Liver (tissue), 9 donors: ENCODE measurements around the gene OR7G1. TPM values are rescaled to one million over a fixed set of nuclear protein-coding genes. Genes with fewer than 3 reads are reported as not detected.

Experiments
- DNase-seq: peaks from one replicate; pipeline ENCODE4 v3.0.0-alpha.2; 2017; ENCODE audit warnings: low spot score
- H3K27ac ChIP-seq, 2 donors: one replicate each; pipeline ENCODE4 v1.7.0; 2013; ENCODE audit warnings: inconsistent platforms in 2 of 2, low read length in 2 of 2, control low read depth in 1 of 2, low read depth in 1 of 2, mild to moderate bottlenecking in 1 of 2
- H3K27me3 ChIP-seq, 4 donors: one replicate each; pipeline versions ENCODE4 v1.6.1 to v1.7.0; 2013; ENCODE audit warnings: low read length in 3 of 4, inconsistent platforms in 1 of 4, mild to moderate bottlenecking in 1 of 4, moderate library complexity in 1 of 4; ENCODE audit not compliant: control insufficient read depth in 4 of 4, insufficient read depth in 4 of 4
- H3K36me3 ChIP-seq, 4 donors: one replicate each; pipeline versions ENCODE4 v1.6.1 to v1.7.0; 2013; ENCODE audit warnings: low read length in 3 of 4, mild to moderate bottlenecking in 3 of 4, low read depth in 1 of 4, moderate library complexity in 1 of 4; ENCODE audit not compliant: control insufficient read depth in 4 of 4, insufficient read depth in 3 of 4
- H3K4me1 ChIP-seq, 4 donors: one replicate each; pipeline versions ENCODE4 v1.6.1 to v1.7.0; 2013; ENCODE audit warnings: low read length in 3 of 4, mild to moderate bottlenecking in 3 of 4, moderate library complexity in 1 of 4; ENCODE audit not compliant: control insufficient read depth in 4 of 4, insufficient read depth in 4 of 4
- H3K4me3 ChIP-seq, 3 donors: one replicate each; pipeline versions ENCODE4 v1.6.1 to v1.7.0; 2013; ENCODE audit warnings: low read length in 3 of 3, control low read depth in 1 of 3, low read depth in 1 of 3, mild to moderate bottlenecking in 1 of 3
- H3K9ac ChIP-seq, 2 donors: one replicate each; pipeline ENCODE4 v1.7.0; 2013; ENCODE audit warnings: low read length in 2 of 2, mild to moderate bottlenecking in 2 of 2, moderate library complexity in 2 of 2, control low read depth in 1 of 2, low read depth in 1 of 2
- H3K9me3 ChIP-seq, 4 donors: one replicate each; pipeline versions ENCODE4 v1.6.1 to v1.7.0; 2013; ENCODE audit warnings: low read length in 3 of 4; ENCODE audit not compliant: control insufficient read depth in 4 of 4
- EGR1 ChIP-seq, 2 donors: IDR thresholded peaks; 2 replicates each; pipeline ENCODE4 v1.6.1; 2016 to 2018; ENCODE audit warnings: antibody characterized with exemption in 2 of 2, low read depth in 2 of 2
- FOXA1 ChIP-seq: IDR thresholded peaks from 2 replicates; pipeline ENCODE4 v1.6.1; 2016; ENCODE audit warnings: antibody characterized with exemption
- FOXA2 ChIP-seq: IDR thresholded peaks from 2 replicates; pipeline ENCODE4 v1.6.1; 2016; ENCODE audit warnings: antibody characterized with exemption
- GABPA ChIP-seq, 2 donors: IDR thresholded peaks in 1 of 2; conservative IDR thresholded peaks in 1 of 2; 2 replicates each; pipeline ENCODE4 v1.6.1; 2016; ENCODE audit warnings: antibody characterized with exemption in 2 of 2, mild to moderate bottlenecking in 1 of 2, moderate library complexity in 1 of 2
- HNF4A ChIP-seq, 2 donors: conservative IDR thresholded peaks; 2 replicates each; pipeline ENCODE4 v1.6.1; 2016; ENCODE audit warnings: antibody characterized with exemption in 2 of 2, mild to moderate bottlenecking in 2 of 2
- HNF4G ChIP-seq: IDR thresholded peaks from 2 replicates; pipeline ENCODE4 v1.6.1; 2016; ENCODE audit warnings: antibody characterized with exemption
- JUND ChIP-seq, 2 donors: IDR thresholded peaks; 2 replicates each; pipeline ENCODE4 v1.6.1; 2016; ENCODE audit warnings: antibody characterized with exemption in 2 of 2
- NR2F2 ChIP-seq: IDR thresholded peaks from 2 replicates; pipeline ENCODE4 v1.6.1; 2016; ENCODE audit warnings: antibody characterized with exemption
- RAD21 ChIP-seq, 2 donors: IDR thresholded peaks; 2 replicates each; pipeline ENCODE4 v1.6.1; 2016; ENCODE audit warnings: antibody characterized with exemption in 2 of 2, mild to moderate bottlenecking in 2 of 2
- RXRA ChIP-seq, 2 donors: IDR thresholded peaks; 2 replicates each; pipeline ENCODE4 v1.6.1; 2017 to 2018; ENCODE audit warnings: antibody characterized with exemption in 2 of 2, mild to moderate bottlenecking in 1 of 2
- SP1 ChIP-seq: IDR thresholded peaks from 2 replicates; pipeline ENCODE4 v1.6.1; 2018; ENCODE audit warnings: antibody characterized with exemption, mild to moderate bottlenecking
- TAF1 ChIP-seq: conservative IDR thresholded peaks from 2 replicates; pipeline ENCODE4 v1.6.1; 2016; ENCODE audit warnings: antibody characterized with exemption, mild to moderate bottlenecking
- YY1 ChIP-seq: IDR thresholded peaks from 2 replicates; pipeline ENCODE4 v1.6.1; 2016; ENCODE audit warnings: antibody characterized with exemption, mild to moderate bottlenecking
- WGBS: extraction: QIAGEN DNeasy Blood & Tissue Kit; methylation state at CpG from one replicate; pipeline ENCODE4 v1.1.7; 2013; 5-methylcytosine and 5-hydroxymethylcytosine counted together
- polyA plus RNA-seq, 2 donors: library from polyadenylated mRNA; stranded (reverse) in 1 of 2; unstranded in 1 of 2; fragments of 200-250 nt in 1 of 2; fragments of >200 nt in 1 of 2; fragmentation: Nextera tagmentation in 1 of 2; extraction: Ambion mirVana in 1 of 2; gene quantifications; one replicate each; pipeline versions ENCODE4 v1.2.1 to v1.2.3, GENCODE V29; 2013 to 2015
- total RNA-seq, 2 donors: library from RNA; depleted of rRNA; stranded (reverse); fragments of >200 nt; gene quantifications; one replicate each; pipeline ENCODE4 v1.2.3, GENCODE V29; 2014
- TF ChIP-seq, protein P1 (sequence below): IDR thresholded peaks from 2 replicates; pipeline ENCODE4 v1.6.1; 2016; ENCODE audit warnings: antibody characterized with exemption, mild to moderate bottlenecking
- TF ChIP-seq, protein P2 (sequence below): fragments of 150-350 bp; IDR thresholded peaks from 2 replicates; pipeline ENCODE4 v1.5.1; 2017; ENCODE audit warnings: improper control_type of control experiment, low read depth, low read length; ENCODE audit not compliant: missing input control
- TF ChIP-seq, protein P3 (sequence below): IDR thresholded peaks from 2 replicates; pipeline ENCODE4 v1.6.1; 2016; ENCODE audit warnings: antibody characterized with exemption
- TF ChIP-seq, protein P4 (sequence below): IDR thresholded peaks from 2 replicates; pipeline ENCODE4 v1.6.1; 2016; ENCODE audit warnings: antibody characterized with exemption
- TF ChIP-seq, protein P5 (sequence below): IDR thresholded peaks from 2 replicates; pipeline ENCODE4 v1.6.1; 2016; ENCODE audit warnings: antibody characterized with exemption
- donor health status: healthy.
- donor health status: healthy.
- donor health status: healthy.
- donor health status: healthy.
- donor health status: healthy.

OR7G1 gene
- total and polyA plus RNA-seq, 4 donors: not detected

DNA sequence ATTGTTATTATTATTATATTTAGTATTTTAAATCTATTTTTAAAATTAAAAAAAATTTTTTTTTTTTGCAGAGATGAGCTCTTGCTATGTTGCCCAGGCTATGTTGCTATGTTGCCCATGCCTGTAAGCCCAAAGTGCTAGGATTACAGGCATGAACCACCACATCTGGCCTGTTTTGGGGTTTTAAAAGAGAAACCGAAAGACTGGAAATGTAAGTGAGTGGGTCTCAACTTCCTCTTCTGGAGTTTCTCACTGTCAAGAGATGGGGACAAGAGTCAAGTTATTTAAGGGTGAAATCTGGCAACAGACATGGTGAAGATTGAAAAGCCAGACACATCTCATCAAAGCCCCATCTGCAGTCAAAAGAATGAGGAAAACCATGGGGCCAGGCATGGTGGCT, 15.4 kb upstream of the OR7G1 start:
- 64% methylated on average over 1 of the region's 1 CpG for WGBS
- DNase-seq: no peak
- Histone ChIP-seq H3K4me3 (no peak overlapping the region), H3K27ac (no peak overlapping the region), H3K9ac (no peak overlapping the region), H3K36me3 (no peaks in the 10 kb centered on the region), H3K27me3 (peaks cover 0 to 3% (median 0%) of the 10 kb centered on the region in 4 donors), H3K4me1 (peaks cover 0 to 1% (median 0%) of the 10 kb centered on the region in 4 donors), H3K9me3 (no peaks in the 10 kb centered on the region)
- no peak for TF ChIP-seq RAD21 (IDR thresholded peaks at IDR 0.05)
- TF ChIP-seq JUND (IDR thresholded peaks at IDR 0.05): no peak
- TF ChIP-seq, protein P1, sequence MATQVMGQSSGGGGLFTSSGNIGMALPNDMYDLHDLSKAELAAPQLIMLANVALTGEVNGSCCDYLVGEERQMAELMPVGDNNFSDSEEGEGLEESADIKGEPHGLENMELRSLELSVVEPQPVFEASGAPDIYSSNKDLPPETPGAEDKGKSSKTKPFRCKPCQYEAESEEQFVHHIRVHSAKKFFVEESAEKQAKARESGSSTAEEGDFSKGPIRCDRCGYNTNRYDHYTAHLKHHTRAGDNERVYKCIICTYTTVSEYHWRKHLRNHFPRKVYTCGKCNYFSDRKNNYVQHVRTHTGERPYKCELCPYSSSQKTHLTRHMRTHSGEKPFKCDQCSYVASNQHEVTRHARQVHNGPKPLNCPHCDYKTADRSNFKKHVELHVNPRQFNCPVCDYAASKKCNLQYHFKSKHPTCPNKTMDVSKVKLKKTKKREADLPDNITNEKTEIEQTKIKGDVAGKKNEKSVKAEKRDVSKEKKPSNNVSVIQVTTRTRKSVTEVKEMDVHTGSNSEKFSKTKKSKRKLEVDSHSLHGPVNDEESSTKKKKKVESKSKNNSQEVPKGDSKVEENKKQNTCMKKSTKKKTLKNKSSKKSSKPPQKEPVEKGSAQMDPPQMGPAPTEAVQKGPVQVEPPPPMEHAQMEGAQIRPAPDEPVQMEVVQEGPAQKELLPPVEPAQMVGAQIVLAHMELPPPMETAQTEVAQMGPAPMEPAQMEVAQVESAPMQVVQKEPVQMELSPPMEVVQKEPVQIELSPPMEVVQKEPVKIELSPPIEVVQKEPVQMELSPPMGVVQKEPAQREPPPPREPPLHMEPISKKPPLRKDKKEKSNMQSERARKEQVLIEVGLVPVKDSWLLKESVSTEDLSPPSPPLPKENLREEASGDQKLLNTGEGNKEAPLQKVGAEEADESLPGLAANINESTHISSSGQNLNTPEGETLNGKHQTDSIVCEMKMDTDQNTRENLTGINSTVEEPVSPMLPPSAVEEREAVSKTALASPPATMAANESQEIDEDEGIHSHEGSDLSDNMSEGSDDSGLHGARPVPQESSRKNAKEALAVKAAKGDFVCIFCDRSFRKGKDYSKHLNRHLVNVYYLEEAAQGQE: no peak
- TF ChIP-seq, protein P2, sequence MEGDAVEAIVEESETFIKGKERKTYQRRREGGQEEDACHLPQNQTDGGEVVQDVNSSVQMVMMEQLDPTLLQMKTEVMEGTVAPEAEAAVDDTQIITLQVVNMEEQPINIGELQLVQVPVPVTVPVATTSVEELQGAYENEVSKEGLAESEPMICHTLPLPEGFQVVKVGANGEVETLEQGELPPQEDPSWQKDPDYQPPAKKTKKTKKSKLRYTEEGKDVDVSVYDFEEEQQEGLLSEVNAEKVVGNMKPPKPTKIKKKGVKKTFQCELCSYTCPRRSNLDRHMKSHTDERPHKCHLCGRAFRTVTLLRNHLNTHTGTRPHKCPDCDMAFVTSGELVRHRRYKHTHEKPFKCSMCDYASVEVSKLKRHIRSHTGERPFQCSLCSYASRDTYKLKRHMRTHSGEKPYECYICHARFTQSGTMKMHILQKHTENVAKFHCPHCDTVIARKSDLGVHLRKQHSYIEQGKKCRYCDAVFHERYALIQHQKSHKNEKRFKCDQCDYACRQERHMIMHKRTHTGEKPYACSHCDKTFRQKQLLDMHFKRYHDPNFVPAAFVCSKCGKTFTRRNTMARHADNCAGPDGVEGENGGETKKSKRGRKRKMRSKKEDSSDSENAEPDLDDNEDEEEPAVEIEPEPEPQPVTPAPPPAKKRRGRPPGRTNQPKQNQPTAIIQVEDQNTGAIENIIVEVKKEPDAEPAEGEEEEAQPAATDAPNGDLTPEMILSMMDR: no peak
- TF ChIP-seq, protein P3, sequence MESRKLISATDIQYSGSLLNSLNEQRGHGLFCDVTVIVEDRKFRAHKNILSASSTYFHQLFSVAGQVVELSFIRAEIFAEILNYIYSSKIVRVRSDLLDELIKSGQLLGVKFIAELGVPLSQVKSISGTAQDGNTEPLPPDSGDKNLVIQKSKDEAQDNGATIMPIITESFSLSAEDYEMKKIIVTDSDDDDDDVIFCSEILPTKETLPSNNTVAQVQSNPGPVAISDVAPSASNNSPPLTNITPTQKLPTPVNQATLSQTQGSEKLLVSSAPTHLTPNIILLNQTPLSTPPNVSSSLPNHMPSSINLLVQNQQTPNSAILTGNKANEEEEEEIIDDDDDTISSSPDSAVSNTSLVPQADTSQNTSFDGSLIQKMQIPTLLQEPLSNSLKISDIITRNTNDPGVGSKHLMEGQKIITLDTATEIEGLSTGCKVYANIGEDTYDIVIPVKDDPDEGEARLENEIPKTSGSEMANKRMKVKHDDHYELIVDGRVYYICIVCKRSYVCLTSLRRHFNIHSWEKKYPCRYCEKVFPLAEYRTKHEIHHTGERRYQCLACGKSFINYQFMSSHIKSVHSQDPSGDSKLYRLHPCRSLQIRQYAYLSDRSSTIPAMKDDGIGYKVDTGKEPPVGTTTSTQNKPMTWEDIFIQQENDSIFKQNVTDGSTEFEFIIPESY: no peak
- no peak for TF ChIP-seq YY1
- TF ChIP-seq HNF4A (conservative IDR thresholded peaks at IDR 0.05): no peak
- no peak for TF ChIP-seq FOXA2
- no peak for TF ChIP-seq GABPA (IDR thresholded peaks at IDR 0.05 in 1 of 2, conservative IDR thresholded peaks at IDR 0.05 in 1 of 2)
- TF ChIP-seq TAF1: no peak
- TF ChIP-seq NR2F2: no peak
- TF ChIP-seq, protein P4, sequence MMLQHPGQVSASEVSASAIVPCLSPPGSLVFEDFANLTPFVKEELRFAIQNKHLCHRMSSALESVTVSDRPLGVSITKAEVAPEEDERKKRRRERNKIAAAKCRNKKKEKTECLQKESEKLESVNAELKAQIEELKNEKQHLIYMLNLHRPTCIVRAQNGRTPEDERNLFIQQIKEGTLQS: no peak
- TF ChIP-seq SP1: no peak
- TF ChIP-seq RXRA (IDR thresholded peaks at IDR 0.05): no peak
- no peak for TF ChIP-seq FOXA1
- TF ChIP-seq, protein P5, sequence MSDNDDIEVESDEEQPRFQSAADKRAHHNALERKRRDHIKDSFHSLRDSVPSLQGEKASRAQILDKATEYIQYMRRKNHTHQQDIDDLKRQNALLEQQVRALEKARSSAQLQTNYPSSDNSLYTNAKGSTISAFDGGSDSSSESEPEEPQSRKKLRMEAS: no peak
- no peak for TF ChIP-seq EGR1 (IDR thresholded peaks at IDR 0.05; ENCODE audit: low read depth in 2 of 2)
- TF ChIP-seq HNF4G: no peak
